Prostate gland (tissue), 2 donors: ENCODE measurements around the gene SRRM1. TPM values are rescaled to one million over a fixed set of nuclear protein-coding genes. Genes with fewer than 3 reads are reported as not detected.

ENCODE experiments used
- DNase-seq: peaks from one replicate; pipeline ENCODE4 v3.0.0-alpha.2; 2019; ENCODE audit warnings: low spot score
- H3K27ac ChIP-seq, 2 donors: fragments of 200-600 bp; sonication (generic); 2 replicates each; pipeline ENCODE4 v1.5.1; 2017 to 2019
- H3K27me3 ChIP-seq: fragments of 200-600 bp; sonication (generic); replicated peaks from 2 replicates; pipeline ENCODE4 v1.5.1; 2019; ENCODE audit not compliant: insufficient read depth
- H3K36me3 ChIP-seq, 2 donors: fragments of 200-600 bp; sonication (generic); 1 replicate in 1 of 2; 2 replicates in 1 of 2; pipeline versions ENCODE4 v1.5.1 to v1.8.1; 2017 to 2019
- H3K4me1 ChIP-seq: fragments of 200-600 bp; sonication (generic); replicated peaks from 2 replicates; pipeline ENCODE4 v1.5.1; 2019
- H3K4me3 ChIP-seq, 2 donors: fragments of 200-600 bp; sonication (generic); 2 replicates each; pipeline ENCODE4 v1.5.1; 2017 to 2019
- H3K9me3 ChIP-seq: fragments of 200-600 bp; sonication (generic); 2 replicates; pipeline ENCODE4 v1.5.1; 2017
- POLR2A ChIP-seq: fragments of 450-650 bp; IDR thresholded peaks from one replicate; pipeline ENCODE4 v1.6.1; 2016; ENCODE audit warnings: antibody characterized with exemption, mild to moderate bottlenecking
- POLR2AphosphoS5 ChIP-seq: sonication (generic); formaldehyde crosslinking; IDR thresholded peaks from one replicate; pipeline ENCODE4 v1.6.1; 2017; ENCODE audit warnings: antibody characterized with exemption
- whole genome bisulfite sequencing: methylation state at CpG from one replicate; pipeline ENCODE4 v1.1.5; 2018; 5-methylcytosine and 5-hydroxymethylcytosine counted together
- intact Hi-C: fragments of 100-400 bp; cut with DNase I; formaldehyde crosslinking; loops from one replicate; pipeline ENCODE4 v1.14.2; 2022
- total RNA-seq, 2 donors: library from RNA; depleted of rRNA; stranded (reverse); fragments of >200 nt; gene quantifications; one replicate each; pipeline ENCODE4 v1.1.0, GENCODE V29; 2016
- TF ChIP-seq, protein P1 (sequence below), 4 experiments: fragments of 200-600 bp in 2 of 4; fragments of 450-650 bp in 2 of 4; sonication (generic) in 2 of 4; IDR thresholded peaks; 1 replicate in 3 of 4; 2 replicates in 1 of 4; pipeline ENCODE4 v1.5.1; 2016 to 2019; ENCODE audit warnings: antibody characterized with exemption in 4 of 4, mild to moderate bottlenecking in 2 of 4, moderate library complexity in 2 of 4

SRRM1 gene
- total RNA-seq, 2 donors from 2014 or later, result 119 to 147 TPM

DNA sequence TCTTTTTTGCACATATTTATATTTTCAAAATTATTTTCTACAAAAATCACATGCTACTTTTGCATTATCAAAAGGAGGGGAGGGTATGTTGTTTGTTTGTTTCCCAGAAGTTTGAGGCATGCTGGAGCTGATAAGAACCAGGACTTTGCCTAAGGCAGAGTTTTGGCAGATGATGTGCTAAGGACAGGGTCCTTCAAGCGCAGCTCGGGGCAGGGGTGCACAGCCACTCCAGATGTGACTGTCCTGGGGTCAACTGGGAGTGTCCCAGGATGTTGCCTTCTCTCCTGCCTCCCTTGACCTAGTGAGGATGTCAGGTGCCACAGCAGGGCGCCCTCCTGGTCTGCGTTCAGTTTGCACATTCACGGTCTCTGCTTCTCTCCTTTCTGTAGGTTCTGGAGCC is 42.6 kb upstream of the SRRM1 start:
- Histone ChIP-seq H3K27me3 (no peaks in the 10 kb centered on the region), H3K27ac (no peak overlapping the region), H3K9me3 (no peaks in the 10 kb centered on the region), H3K4me1 (no peaks in the 10 kb centered on the region), H3K36me3 (no peaks in the 10 kb centered on the region), H3K4me3 (no peak overlapping the region)
- intact Hi-C loops, result no loop called here
- TF ChIP-seq, protein P1, sequence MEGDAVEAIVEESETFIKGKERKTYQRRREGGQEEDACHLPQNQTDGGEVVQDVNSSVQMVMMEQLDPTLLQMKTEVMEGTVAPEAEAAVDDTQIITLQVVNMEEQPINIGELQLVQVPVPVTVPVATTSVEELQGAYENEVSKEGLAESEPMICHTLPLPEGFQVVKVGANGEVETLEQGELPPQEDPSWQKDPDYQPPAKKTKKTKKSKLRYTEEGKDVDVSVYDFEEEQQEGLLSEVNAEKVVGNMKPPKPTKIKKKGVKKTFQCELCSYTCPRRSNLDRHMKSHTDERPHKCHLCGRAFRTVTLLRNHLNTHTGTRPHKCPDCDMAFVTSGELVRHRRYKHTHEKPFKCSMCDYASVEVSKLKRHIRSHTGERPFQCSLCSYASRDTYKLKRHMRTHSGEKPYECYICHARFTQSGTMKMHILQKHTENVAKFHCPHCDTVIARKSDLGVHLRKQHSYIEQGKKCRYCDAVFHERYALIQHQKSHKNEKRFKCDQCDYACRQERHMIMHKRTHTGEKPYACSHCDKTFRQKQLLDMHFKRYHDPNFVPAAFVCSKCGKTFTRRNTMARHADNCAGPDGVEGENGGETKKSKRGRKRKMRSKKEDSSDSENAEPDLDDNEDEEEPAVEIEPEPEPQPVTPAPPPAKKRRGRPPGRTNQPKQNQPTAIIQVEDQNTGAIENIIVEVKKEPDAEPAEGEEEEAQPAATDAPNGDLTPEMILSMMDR (IDR thresholded peaks at IDR 0.05), result no peak
- TF ChIP-seq POLR2AphosphoS5 (no peak), POLR2A (no peak)
- WGBS, result 67% methylated on average over 5 of the region's 5 CpGs
- no peak for DNase-seq

DNA sequence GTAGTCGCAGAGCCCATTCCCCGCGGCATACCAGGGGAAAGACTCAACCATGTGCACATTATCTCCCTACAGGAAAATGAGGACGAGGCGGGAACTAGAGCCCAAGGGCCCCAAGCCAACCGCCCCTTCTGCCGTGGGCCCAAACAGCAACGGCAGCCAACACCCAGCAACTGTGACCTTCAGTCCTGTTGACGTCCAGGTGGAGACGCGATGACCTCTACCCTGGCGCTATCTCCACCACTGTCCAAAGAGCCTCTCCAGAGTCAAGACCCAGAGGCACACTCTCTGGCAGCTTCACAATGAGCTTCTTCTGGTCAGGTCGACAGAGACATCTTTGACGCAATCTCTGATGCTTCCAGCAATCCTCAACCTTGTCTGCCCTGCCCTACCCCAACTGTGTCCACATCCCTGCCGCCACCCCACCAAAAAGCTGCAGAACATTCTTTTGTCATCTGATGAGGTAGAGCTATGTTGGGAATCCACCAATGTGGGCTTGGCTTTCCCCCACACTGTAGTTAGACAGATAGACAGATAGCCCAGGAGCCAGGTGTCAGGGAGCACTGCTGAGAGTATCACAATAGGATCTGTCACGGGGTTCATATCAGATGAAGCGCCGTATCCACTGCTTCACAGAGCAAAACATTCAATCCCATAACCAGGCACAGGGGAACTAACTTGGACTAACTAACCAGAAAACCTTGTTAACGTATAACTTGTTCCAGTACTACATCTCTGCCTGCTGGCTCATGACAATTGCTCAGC is 37.4 kb upstream of the SRRM1 start:
- intact Hi-C loops, result no loop called here
- TF ChIP-seq POLR2A (no peak), POLR2AphosphoS5 (no peak)
- TF ChIP-seq, protein P1 (IDR thresholded peaks at IDR 0.05), result no peak

DNA sequence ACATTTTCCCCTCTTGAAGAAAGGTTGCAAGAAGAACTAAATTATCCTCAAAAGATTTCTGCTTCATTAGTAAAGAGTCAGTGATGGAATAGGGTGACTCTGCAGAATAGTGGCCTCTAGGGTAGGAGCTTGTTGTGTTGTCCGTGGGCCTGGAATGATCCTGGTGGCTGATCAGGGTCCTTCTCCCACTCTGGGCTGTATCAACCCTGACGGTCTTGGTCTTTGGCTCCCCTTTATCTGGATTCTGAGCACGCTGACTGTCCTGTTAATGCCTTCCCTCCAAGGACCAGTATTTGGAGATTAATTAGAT is 36.9 kb upstream of the SRRM1 start:
- Histone ChIP-seq H3K4me1 (no peaks in the 10 kb centered on the region), H3K9me3 (no peaks in the 10 kb centered on the region), H3K27me3 (no peaks in the 10 kb centered on the region), H3K4me3 (no peak overlapping the region), H3K36me3 (no peaks in the 10 kb centered on the region), H3K27ac (no peak overlapping the region)
- TF ChIP-seq, protein P1 (IDR thresholded peaks at IDR 0.05), result no peak
- no peak for TF ChIP-seq POLR2A
- TF ChIP-seq POLR2AphosphoS5, result no peak
- 86% methylated on average over 3 of the region's 3 CpGs for WGBS
- DNase-seq, result no peak
- intact Hi-C loops, result no loop called here

More for the DNA sequence above, 37.4 kb upstream of the SRRM1 start:
- Histone ChIP-seq H3K4me1 (no peaks in the 10 kb centered on the region), H3K9me3 (no peaks in the 10 kb centered on the region), H3K27me3 (no peaks in the 10 kb centered on the region), H3K36me3 (no peaks in the 10 kb centered on the region), H3K4me3 (no peak overlapping the region), H3K27ac (no peak overlapping the region)
- 89% methylated on average over 15 of the region's 19 CpGs for WGBS
- DNase-seq, result no peak

DNA sequence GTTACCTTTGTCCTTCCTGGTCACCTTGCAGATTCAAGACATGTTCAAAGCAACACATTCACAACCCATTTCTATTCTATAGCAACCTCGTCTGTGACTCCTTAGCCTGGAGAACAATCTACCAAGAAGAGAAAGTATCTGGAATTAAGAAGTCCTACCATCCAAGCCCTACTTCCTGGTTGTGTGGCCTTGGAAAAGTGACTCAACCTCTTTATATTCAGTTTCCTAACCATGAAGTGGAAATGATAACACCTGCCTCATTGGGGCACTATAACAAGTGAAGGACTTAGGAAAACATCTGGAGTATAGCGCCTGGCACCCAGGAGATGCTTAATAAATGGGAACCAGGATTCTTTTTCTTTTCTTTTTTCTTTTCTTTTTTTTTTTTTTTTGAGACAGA is 36.5 kb upstream of the SRRM1 start:
- WGBS, result 95% methylated on average over 2 of the region's 2 CpGs
- Histone ChIP-seq H3K4me3 (no peak overlapping the region), H3K27ac (no peak overlapping the region), H3K9me3 (no peaks in the 10 kb centered on the region), H3K36me3 (no peaks in the 10 kb centered on the region), H3K27me3 (no peaks in the 10 kb centered on the region), H3K4me1 (no peaks in the 10 kb centered on the region)
- intact Hi-C loops, result no loop called here
- no peak for DNase-seq
- TF ChIP-seq POLR2AphosphoS5 (no peak), POLR2A (no peak)
- TF ChIP-seq, protein P1 (IDR thresholded peaks at IDR 0.05), result no peak

DNA sequence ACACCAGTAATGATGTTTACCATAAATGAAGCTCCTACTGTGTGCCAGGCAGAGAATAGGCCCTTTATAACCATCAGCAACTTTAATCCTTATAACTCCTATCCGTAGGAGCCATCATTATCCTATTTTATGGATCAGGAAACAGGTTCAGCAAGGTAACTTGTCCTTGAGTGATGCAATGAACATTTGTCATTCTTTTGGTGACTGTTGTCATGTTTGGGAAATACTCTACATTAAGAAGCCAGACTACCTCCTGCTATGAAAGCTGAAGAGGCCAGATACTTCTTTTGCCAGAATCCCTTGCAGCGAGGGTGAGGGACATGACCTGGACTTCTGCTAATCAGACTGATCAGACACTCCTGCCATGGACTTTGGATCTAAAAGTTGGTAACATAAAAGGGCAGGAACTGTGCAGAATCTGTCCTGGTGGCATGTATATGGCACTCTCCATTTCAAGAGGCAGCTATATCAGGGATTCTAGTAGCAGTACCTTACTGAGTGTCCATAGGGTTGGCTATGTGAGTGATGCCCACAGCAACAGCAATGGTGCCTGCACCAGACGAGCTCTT is 33.1 kb upstream of the SRRM1 start:
- TF ChIP-seq POLR2AphosphoS5 (no peak), POLR2A (no peak)
- TF ChIP-seq, protein P1 (IDR thresholded peaks at IDR 0.05), result no peak
- Histone ChIP-seq H3K4me1 (no peaks in the 10 kb centered on the region), H3K27me3 (no peaks in the 10 kb centered on the region), H3K36me3 (no peaks in the 10 kb centered on the region), H3K4me3 (no peak overlapping the region), H3K9me3 (no peaks in the 10 kb centered on the region), H3K27ac (no peak overlapping the region)
- 76% methylated on average over 3 of the region's 3 CpGs for WGBS
- no peak for DNase-seq
- intact Hi-C loops, result no loop called here
